A549 (cell line): ENCODE data around the gene CEP57L1. TPM values are rescaled to one million over a fixed set of nuclear protein-coding genes. Genes with fewer than 3 reads are reported as not detected.

Source experiments
- ATAC-seq, 2 experiments: fragments of 200-7000 bp in 1 of 2; fragments of >200 bp in 1 of 2; cut with Nextera tagmentation in 1 of 2; cut with Tn5 transposase in 1 of 2; 3 replicates each; pipeline versions ENCODE4 v1.8.0 to v1.9.1; 2018 to 2020; ENCODE audit warnings: mild to moderate bottlenecking in 1 of 2, moderate library complexity in 1 of 2
- CTCF ChIA-PET: fragments of 300-600 bp; sonication (Branson Sonifier 250); formaldehyde crosslinking; extraction: SDS; loops from one replicate; lab custom pipeline; 2021; ENCODE audit warnings: antibody characterized with exemption, inconsistent platforms; lab: Yijun Ruan, JAX
- POLR2A ChIA-PET: fragments of 350-600 bp; formaldehyde crosslinking; extraction: SDS; loops from one replicate; lab custom pipeline; 2021; ENCODE audit warnings: antibody characterized with exemption, inconsistent platforms; lab: Yijun Ruan, JAX
- DNase-seq, 2 experiments: peaks; one replicate each; pipeline versions ENCODE4 v3.0.0 to v3.0.0-alpha.2; 2011 to 2016; ENCODE audit warnings: low read depth in 1 of 2, low spot score in 1 of 2
- FAIRE-seq: peaks from 2 replicates; lab custom pipeline; 2011; peaks lifted over from hg19 to GRCh38; lab: Jason Lieb, UNC
- H3K27ac ChIP-seq, 2 experiments: fragments of >200 bp; sonication (Bioruptor Twin); formaldehyde crosslinking; 3 replicates each; pipeline ENCODE4 v1.5.1; 2016 to 2017
- H3K4me1 ChIP-seq: fragments of >200 bp; sonication (Bioruptor Twin); formaldehyde crosslinking; 3 replicates; pipeline ENCODE4 v1.6.1; 2016
- H3K4me2 ChIP-seq: fragments of >200 bp; sonication (Bioruptor Twin); formaldehyde crosslinking; 3 replicates; pipeline ENCODE4 v1.6.1; 2016
- H3K4me3 ChIP-seq: fragments of >200 bp; sonication (Bioruptor Twin); formaldehyde crosslinking; 3 replicates; pipeline ENCODE4 v1.5.1; 2016
- H3K9me3 ChIP-seq: fragments of >200 bp; sonication (Bioruptor Twin); formaldehyde crosslinking; 3 replicates; pipeline ENCODE4 v1.6.1; 2016
- CEBPB ChIP-seq, 2 experiments: fragments of >200 bp in 1 of 2; sonication (Bioruptor Twin) in 1 of 2; formaldehyde crosslinking in 1 of 2; IDR thresholded peaks; 2 replicates each; pipeline ENCODE4 v1.6.1; 2012 to 2016
- CTCF ChIP-seq: fragments of >200 bp; sonication (Bioruptor Twin); formaldehyde crosslinking; IDR thresholded peaks from 3 replicates; pipeline ENCODE4 v1.5.1; 2016
- E2F6 ChIP-seq: IDR thresholded peaks from 2 replicates; pipeline ENCODE4 v1.6.1; 2012; ENCODE audit warnings: low read depth, borderline replicate concordance
- ELK1 ChIP-seq: fragments of 150-350 bp; IDR thresholded peaks from 2 replicates; pipeline ENCODE4 v1.6.1; 2014; ENCODE audit warnings: low read depth, mild to moderate bottlenecking, low read length
- FOXS1 ChIP-seq: fragments of 250-450 bp; sonication (Bioruptor Pico); IDR thresholded peaks from 2 replicates; pipeline ENCODE4 v1.5.0; 2020; ENCODE audit warnings: mild to moderate bottlenecking, moderate library complexity
- HDAC2 ChIP-seq: fragments of 200-600 bp; sonication (generic); IDR thresholded peaks from 2 replicates; pipeline ENCODE4 v1.6.1; 2016
- HES2 ChIP-seq: fragments of >200 bp; sonication (Bioruptor Twin); formaldehyde crosslinking; IDR thresholded peaks from 2 replicates; pipeline ENCODE4 v1.6.1; 2016
- HOXB5 ChIP-seq: fragments of 250-450 bp; sonication (Bioruptor Pico); IDR thresholded peaks from 2 replicates; pipeline ENCODE4 v1.5.0; 2020; ENCODE audit warnings: mild to moderate bottlenecking, moderate library complexity
- MAFK ChIP-seq: fragments of 450-650 bp; IDR thresholded peaks from 2 replicates; pipeline ENCODE4 v1.6.1; 2014; ENCODE audit not compliant: partially characterized antibody
- MAZ ChIP-seq: fragments of 150-350 bp; IDR thresholded peaks from 2 replicates; pipeline ENCODE4 v1.6.1; 2014; ENCODE audit warnings: antibody characterized with exemption, low read depth, low read length, borderline replicate concordance
- MYC ChIP-seq: IDR thresholded peaks from 2 replicates; pipeline ENCODE4 v1.6.1; 2012; ENCODE audit warnings: mild to moderate bottlenecking, inconsistent platforms, low read length, improper control_type of control experiment, borderline replicate concordance
- PBX3 ChIP-seq: IDR thresholded peaks from 2 replicates; pipeline ENCODE4 v1.6.1; 2012
- RAD21 ChIP-seq, 2 experiments: fragments of >200 bp in 1 of 2; sonication (Bioruptor Twin) in 1 of 2; formaldehyde crosslinking in 1 of 2; IDR thresholded peaks in 1 of 2; conservative IDR thresholded peaks in 1 of 2; 2 replicates in 1 of 2; 3 replicates in 1 of 2; pipeline ENCODE4 v1.6.1; 2012 to 2018; ENCODE audit warnings: inconsistent platforms in 1 of 2
- RNF2 ChIP-seq: fragments of 200-600 bp; sonication (generic); IDR thresholded peaks from 2 replicates; pipeline ENCODE4 v1.6.1; 2016; ENCODE audit warnings: low read depth, mild to moderate bottlenecking, antibody characterized with exemption, moderate library complexity, borderline replicate concordance
- WGBS: methylation state at CpG from one replicate; pipeline ENCODE4 v1.1.6; 2017; ENCODE audit errors: missing lambda C conversion rate; 5-methylcytosine and 5-hydroxymethylcytosine counted together
- polyA plus RNA-seq, 4 experiments: library from polyadenylated mRNA; depleted of rRNA in 3 of 4; stranded (reverse); fragments of >200 nt; fragmentation: RNase III in 1 of 4; extraction: RNeasy Plus Mini Kit Qiagen cat#74134 plus additional on column Dnase treatment in 1 of 4; gene quantifications; 2 replicates in 3 of 4; 3 replicates in 1 of 4; pipeline ENCODE4 v1.2.3, GENCODE V29; 2011 to 2017

The CEP57L1 gene
- polyA plus RNA-seq, 2 of the 4 experiments (the other 2 are of a cell fraction), result 8.9 to 20.5 TPM

GRCh38 chr6:109056661-109057060, 38.6 kb upstream of the CEP57L1 start:
- DNase-seq, result no peak
- Histone ChIP-seq H3K4me3 (no peak overlapping the region), H3K4me2 (no peak overlapping the region), H3K27ac (no peak overlapping the region), H3K4me1 (peaks cover 16% of the 10 kb centered on the region)
- CTCF ChIA-PET, result interaction anchor here (0.7 kb wide), 1 partner anchor 45 kb away, joined by 3 read pairs; no protein-coding TSS in a partner anchor
- TF ChIP-seq MAZ (no peak), FOXS1 (no peak), E2F6 (no peak), HES2 (no peak)
- TF ChIP-seq, all 56 proteins: peak for 0
- H3K9me3 ChIP-seq, result no peaks in the 10 kb centered on the region
- POLR2A ChIA-PET, result no interaction called here
- ATAC-seq, result no peak
- FAIRE-seq, result no peak

GRCh38 chr6:109058620-109059019, 36.7 kb upstream of the CEP57L1 start:
- FAIRE-seq (no peak), DNase-seq (no peak), ATAC-seq (no peak)
- ChIA-PET POLR2A (no interaction called here), CTCF (interaction anchor here (0.6 kb wide), 2 partner anchors 93 to 1900 kb away, joined by 3 read pairs; no protein-coding TSS in a partner anchor)
- Histone ChIP-seq H3K4me1 (peaks cover 14% of the 10 kb centered on the region), H3K4me3 (no peak overlapping the region), H3K9me3 (no peaks in the 10 kb centered on the region), H3K27ac (peak overlapping the region in 1 of 2 experiments; percentile 11; a peak in 1 of 6 replicates), H3K4me2 (peak overlapping the region; percentile 58; the same call in 1 of the 3 replicates)
- 80% methylated on average over 2 of the region's 2 CpGs for WGBS
- no peak for TF ChIP-seq ELK1
- TF ChIP-seq PBX3, result no peak
- TF ChIP-seq CEBPB (IDR thresholded peaks at IDR 0.05), result no peak
- no peak for TF ChIP-seq HOXB5 (CRISPR knock-in tag)
- peak; percentile 8 for TF ChIP-seq MAFK

- peak in 1 of 2 experiments; percentile 11 for DNase-seq
- CTCF ChIA-PET, result interaction anchor here (0.6 kb wide), 2 partner anchors 94 to 1900 kb away, joined by 3 read pairs; no protein-coding TSS in a partner anchor
- peak overlapping the region; percentile 58 for H3K4me2 ChIP-seq
Observed at GRCh38 chr6:109059153-109059552, 36.2 kb upstream of the CEP57L1 start.

GRCh38 chr6:109059571-109060021, 35.7 kb upstream of the CEP57L1 start:
- 35% methylated on average over 4 of the region's 4 CpGs for WGBS
- H3K4me3 ChIP-seq, result no peak overlapping the region
- peak overlapping the region; percentile 58 for H3K4me2 ChIP-seq
- DNase-seq (no peak), FAIRE-seq (no peak), ATAC-seq (no peak)
- peaks cover 14% of the 10 kb centered on the region for H3K4me1 ChIP-seq
- POLR2A ChIA-PET, result no interaction called here
- TF ChIP-seq CTCF, result 0 out of 3 replicates have a peak, but pooled peaks have one; percentile 28
- TF ChIP-seq RAD21 (conservative IDR thresholded peaks at IDR 0.05 in 1 of 2, IDR thresholded peaks at IDR 0.05 in 1 of 2), result peak in 1 of 2 experiments; percentile 23; a peak in 1 of 5 replicates
- no peak for TF ChIP-seq RNF2
- TF ChIP-seq MAFK, result no peak
- no peaks in the 10 kb centered on the region for H3K9me3 ChIP-seq
- peak overlapping the region in 1 of 2 experiments; percentile 30; a peak in 1 of 6 replicates for H3K27ac ChIP-seq
- CTCF ChIA-PET, result no interaction called here

More at GRCh38 chr6:109059153-109059552, 36.2 kb upstream of the CEP57L1 start:
- 42% methylated on average over 3 of the region's 3 CpGs for WGBS
- POLR2A ChIA-PET, result no interaction called here
- TF ChIP-seq MYC (no peak), CEBPB (IDR thresholded peaks at IDR 0.05) (0 out of 4 replicates have a peak, but pooled peaks have one; percentile 23 to 30), HDAC2 (no peak)
- Histone ChIP-seq H3K4me3 (no peak overlapping the region), H3K27ac (peak overlapping the region in 1 of 2 experiments; percentile 11; a peak in 1 of 6 replicates), H3K4me1 (peaks cover 14% of the 10 kb centered on the region), H3K9me3 (no peaks in the 10 kb centered on the region)
- no peak for FAIRE-seq
- ATAC-seq, result no peak
